HG03342 (cell line): Measurements from ENCODE around the gene DLL1.
"Not testable (repeated sequence)": the region's sequence is repeated elsewhere in the genome, so short reads cannot be mapped to it uniquely, and the experiment has no call there.

Experiments used
- ATAC-seq: cut with Tn5 transposase; IDR thresholded peaks from one replicate; pipeline ENCODE4 v1.9.1; 2021; ENCODE audit warnings: mild to moderate bottlenecking, moderate library complexity; ENCODE audit not compliant: unreplicated experiment

Gene DLL1, protein sequence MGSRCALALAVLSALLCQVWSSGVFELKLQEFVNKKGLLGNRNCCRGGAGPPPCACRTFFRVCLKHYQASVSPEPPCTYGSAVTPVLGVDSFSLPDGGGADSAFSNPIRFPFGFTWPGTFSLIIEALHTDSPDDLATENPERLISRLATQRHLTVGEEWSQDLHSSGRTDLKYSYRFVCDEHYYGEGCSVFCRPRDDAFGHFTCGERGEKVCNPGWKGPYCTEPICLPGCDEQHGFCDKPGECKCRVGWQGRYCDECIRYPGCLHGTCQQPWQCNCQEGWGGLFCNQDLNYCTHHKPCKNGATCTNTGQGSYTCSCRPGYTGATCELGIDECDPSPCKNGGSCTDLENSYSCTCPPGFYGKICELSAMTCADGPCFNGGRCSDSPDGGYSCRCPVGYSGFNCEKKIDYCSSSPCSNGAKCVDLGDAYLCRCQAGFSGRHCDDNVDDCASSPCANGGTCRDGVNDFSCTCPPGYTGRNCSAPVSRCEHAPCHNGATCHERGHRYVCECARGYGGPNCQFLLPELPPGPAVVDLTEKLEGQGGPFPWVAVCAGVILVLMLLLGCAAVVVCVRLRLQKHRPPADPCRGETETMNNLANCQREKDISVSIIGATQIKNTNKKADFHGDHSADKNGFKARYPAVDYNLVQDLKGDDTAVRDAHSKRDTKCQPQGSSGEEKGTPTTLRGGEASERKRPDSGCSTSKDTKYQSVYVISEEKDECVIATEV

GRCh38 chr6:170290296-170291128, at the start of gene DLL1:
TSS of gene DLL1 (minus strand) at chr6:170291078. CDS start at chr6:170290139, 939 bp downstream.
- ATAC-seq, result peak; percentile 30

GRCh38 chr6:170335199-170335598, 44.3 kb upstream of the DLL1 start:
- not testable (repeated sequence) for ATAC-seq

- no peak for ATAC-seq
Observed at GRCh38 chr6:170329321-170329720, 38.4 kb upstream of the DLL1 start.

- ATAC-seq, result no peak
Observed at GRCh38 chr6:170317718-170318117, 26.8 kb upstream of the DLL1 start.

GRCh38 chr6:170317076-170317475, 26.2 kb upstream of the DLL1 start:
- no peak for ATAC-seq

- ATAC-seq, result no peak
Observed at GRCh38 chr6:170316071-170316470, 25.2 kb upstream of the DLL1 start.

GRCh38 chr6:170314983-170315382, 24.1 kb upstream of the DLL1 start:
- no peak for ATAC-seq

DNA sequence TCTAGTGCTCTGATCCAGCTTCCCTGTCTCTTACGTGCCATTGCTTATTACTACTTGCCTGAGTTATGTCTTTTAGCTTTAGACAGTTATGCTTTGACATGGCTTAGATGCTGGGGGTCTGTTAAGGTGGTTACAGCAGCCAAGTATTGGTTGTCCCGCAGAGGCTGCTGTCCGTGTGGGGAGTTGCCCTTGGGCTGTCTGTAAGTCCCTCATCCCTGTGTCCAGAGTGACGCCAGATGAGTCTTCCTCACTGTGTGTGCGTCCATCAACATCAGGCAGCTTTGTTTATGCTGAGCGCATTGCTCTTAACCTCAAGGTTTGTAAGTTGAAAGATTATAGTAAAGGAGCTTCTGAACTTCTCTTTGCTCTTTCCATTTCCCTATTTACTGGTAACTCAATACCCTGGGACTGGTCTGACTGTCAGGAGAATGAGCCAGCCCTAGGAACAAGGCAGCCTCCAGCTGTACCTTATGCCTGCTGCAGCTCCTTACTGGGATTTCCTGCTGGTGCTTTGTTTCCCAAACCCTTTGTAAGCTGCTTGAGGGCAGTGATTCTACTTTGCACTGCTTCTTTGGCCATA, 22.9 kb upstream of the DLL1 start:
- ATAC-seq, result no peak

DNA sequence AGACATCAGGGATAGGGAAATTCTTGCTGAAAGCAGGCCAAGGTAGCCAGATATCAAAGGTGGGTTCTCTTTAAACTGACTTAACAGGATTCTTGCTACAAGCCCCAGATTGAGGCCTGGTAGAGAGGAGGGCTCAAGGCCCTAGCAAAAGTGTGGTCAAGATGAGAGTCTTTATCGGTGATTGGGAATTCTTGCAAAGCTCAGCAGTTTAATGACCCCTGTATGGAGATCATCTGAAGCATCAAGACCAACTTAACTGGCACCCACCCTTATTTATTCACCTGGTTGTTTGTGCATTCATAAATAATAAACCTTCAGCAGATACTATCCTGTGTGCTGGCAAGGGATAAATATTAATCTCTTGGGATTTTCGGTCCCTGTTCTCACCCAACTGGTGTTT, 22.0 kb upstream of the DLL1 start:
- no peak for ATAC-seq

- ATAC-seq, result no peak
Observed at GRCh38 chr6:170311696-170312095, 20.8 kb upstream of the DLL1 start.

DNA sequence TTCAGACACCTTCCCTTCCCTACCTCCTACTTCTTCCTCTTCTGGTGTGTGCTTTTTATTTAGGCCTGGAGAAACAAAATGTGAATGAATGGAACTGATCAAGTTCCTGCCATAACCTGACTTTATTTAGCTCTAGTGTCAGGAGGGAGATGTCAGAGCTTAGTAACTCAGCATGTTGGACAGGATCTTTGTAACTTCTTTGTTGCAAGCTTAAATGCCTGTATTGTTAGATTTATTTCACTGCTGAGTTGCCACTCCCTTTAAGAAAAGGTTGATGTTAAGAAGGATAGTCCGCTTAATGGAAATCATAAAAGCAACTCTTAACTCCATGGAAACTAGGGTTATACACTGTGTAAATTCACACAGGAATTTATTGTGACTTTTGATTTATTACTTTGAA, 17.9 kb upstream of the DLL1 start:
- no peak for ATAC-seq

GRCh38 chr6:170307080-170307545, 16.2 kb upstream of the DLL1 start:
- no peak for ATAC-seq

DNA sequence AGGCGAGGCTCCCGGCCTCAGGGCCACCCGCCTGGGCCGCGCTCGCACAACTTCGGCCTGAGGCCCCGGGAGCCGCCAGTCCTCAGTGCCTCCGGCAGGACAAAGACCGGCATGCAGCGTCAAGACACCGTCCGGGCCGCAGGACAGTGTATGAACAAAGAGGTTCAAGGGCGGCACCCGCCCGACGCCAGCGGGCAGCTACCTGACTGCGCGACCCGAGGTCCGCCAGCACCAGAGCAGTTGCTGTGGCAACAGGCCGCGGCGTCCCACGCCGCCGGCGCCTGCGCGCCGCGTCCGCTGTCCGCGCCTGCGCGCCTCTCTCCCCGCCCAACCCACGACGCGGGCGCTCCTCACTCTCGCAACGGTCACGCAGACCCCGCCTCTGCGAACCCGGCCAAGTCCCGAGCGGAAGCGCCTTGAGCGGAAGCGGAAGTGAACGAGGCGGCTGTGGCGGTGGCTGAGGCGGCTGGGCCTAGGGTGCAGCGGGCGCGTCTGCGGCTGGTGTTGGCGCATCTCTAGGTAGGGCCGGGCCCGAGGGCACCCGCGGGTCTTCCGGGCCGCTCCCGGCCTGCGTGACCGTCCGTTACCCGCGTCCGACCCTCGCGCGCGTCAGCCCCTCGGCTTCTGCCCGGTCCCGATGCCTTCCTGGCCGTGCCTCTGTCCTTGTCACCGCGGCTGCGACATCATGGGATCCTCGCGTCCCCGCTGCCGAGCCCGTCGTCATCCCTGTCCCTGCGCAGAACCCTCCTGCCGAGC, 15.6 kb upstream of the DLL1 start, which contains the start of gene FAM120B:
Gene FAM120B (plus strand): TSS at position 435 of the 756 bp plus-strand sequence. CDS start 10,633 bp downstream, outside the sequence.
- peak; percentile 95 for ATAC-seq

DNA sequence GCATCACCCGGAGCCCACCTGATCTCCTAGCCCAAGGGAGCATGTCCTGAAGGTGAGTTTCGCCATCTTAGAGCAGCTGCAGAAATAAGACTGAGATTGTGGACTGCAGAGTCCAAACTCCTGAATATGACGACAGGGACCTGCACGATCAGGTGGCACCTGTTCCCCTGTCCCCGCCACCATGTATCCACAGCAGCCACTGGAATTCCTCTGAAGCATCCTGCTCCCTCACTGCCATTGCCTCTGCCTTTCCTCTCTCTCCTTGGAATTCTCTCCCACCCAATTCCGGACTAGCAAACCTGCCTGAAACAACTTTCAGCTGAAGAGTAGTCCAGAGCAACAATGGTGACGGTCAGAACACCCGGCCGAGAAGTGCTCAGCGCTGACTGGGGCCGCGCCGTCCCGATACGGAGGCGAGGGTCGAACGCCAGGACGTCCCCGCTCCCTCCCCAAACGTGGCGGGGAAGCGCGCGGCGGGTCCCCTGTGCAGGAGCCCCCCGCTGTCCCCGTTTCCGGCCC, 15.0 kb upstream of the DLL1 start:
- ATAC-seq, result peak; percentile 18

DNA sequence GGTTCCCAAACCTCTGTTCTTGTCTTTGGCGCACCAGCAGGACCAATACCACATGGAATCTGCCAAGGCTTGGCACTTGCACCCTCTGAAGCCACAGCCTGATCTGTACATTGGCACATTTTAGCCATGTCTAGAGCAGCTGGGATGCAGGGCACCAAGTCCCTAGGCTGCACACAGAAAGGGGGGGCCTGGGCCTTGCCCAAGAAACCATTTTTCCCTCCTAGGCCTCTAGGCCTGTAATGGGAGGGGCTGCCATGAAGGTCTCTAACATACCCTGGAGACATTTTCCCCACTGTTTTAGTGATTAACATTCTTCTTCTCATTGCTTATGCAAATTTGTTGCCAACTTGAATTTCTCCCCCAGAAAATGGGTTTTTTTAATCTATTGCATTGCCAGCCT, 10.3 kb upstream of the DLL1 start:
- no peak for ATAC-seq

DNA sequence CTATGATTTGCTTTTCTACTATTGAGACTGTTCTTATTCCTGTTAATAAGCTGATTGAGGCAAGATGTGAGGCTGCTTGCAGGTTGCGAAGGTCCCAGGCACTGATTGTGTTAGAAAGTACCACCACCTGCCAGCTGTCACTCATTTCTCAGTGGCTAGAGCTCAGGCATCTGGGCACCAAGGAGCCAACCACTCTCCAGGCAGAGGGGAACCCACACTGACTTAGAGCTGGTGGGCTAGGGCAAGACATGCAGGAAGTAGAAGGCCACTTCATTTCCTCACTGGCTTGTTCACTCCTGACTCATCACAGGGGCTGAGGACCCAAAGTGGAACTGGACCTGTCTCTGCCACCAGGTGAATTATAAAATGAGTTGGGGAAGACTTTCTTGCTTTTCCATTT, 7.8 kb upstream of the DLL1 start:
- ATAC-seq, result no peak

DNA sequence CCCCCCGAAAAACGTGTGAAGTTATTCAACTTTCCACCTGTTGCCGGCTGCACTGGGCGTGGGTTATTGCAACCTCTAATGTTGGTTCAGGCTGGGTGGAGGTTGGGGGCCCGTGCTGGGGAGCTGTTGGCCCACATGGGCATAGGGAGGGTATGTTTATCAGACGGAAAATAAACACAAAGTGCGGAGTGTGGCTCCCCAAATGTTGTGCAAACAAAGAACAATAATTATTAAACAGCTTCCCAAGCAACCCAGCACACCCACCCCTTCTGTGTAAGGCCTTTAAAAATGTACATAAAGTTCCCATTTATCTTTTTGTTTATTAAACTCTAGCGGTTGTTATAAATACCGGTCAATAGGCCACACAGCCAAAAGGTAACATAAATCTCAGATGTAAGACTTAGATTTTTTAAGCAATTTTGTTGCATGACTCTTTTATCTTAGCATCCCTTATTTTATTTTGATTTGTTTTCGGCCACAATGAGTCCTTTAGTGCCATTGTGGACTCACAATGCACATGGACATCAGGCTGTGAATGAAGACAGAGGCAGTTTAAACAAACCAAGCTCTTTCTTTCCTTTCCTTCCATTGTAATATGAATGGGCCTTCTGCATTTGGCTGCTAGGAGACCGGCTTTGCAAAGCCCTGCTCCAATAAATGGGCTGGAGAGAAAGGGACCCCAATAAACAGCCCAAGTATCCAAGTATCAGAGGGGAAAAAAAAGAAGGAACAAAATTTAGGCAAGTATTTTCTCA, 6.9 kb upstream of the DLL1 start:
- ATAC-seq, result no peak

- no peak for ATAC-seq
Observed at GRCh38 chr6:170296746-170297575, 6.1 kb upstream of the DLL1 start.
